Choroid plexus epithelial cell (primary cell): ENCODE data around the gene NUCKS1.

ENCODE experiments used
- DNase-seq: peaks from one replicate; pipeline ENCODE4 v3.0.0-alpha.2; 2010; ENCODE audit warnings: low read depth
- H3K4me3 ChIP-seq: 2 replicates; pipeline ENCODE4 v1.5.1; 2011; ENCODE audit warnings: low read depth, mild to moderate bottlenecking, control low read depth, low read length, moderate library complexity
- CTCF ChIP-seq: conservative IDR thresholded peaks from 2 replicates; pipeline ENCODE4 v1.5.1; 2011; ENCODE audit warnings: low read depth, mild to moderate bottlenecking, control low read depth, inconsistent platforms, low read length, moderate library complexity

NUCKS1 gene

GRCh38 chr1:205700865-205701401, 49.0 kb downstream of the NUCKS1 start:
- no peak for TF ChIP-seq CTCF
- H3K4me3 ChIP-seq: no peak overlapping the region
- peak; percentile 57 for DNase-seq

GRCh38 chr1:205699416-205699815, 50.6 kb downstream of the NUCKS1 start:
- no peak for TF ChIP-seq CTCF
- no peak overlapping the region for H3K4me3 ChIP-seq
- no peak for DNase-seq

GRCh38 chr1:205698921-205699320, 51.1 kb downstream of the NUCKS1 start:
- DNase-seq: no peak
- no peak overlapping the region for H3K4me3 ChIP-seq
- no peak for TF ChIP-seq CTCF

- H3K4me3 ChIP-seq: no peak overlapping the region
- no peak for DNase-seq
- no peak for TF ChIP-seq CTCF
Measured at GRCh38 chr1:205693421-205693991, 56.5 kb downstream of the NUCKS1 start.

- H3K4me3 ChIP-seq: no peak overlapping the region
- no peak for DNase-seq
- no peak for TF ChIP-seq CTCF
Measured at GRCh38 chr1:205692423-205692822, 57.6 kb downstream of the NUCKS1 start.

GRCh38 chr1:205690122-205690756, 59.7 kb downstream of the NUCKS1 start:
- no peak overlapping the region for H3K4me3 ChIP-seq
- no peak for DNase-seq
- no peak for TF ChIP-seq CTCF

GRCh38 chr1:205689479-205689878, 60.5 kb downstream of the NUCKS1 start:
- no peak for TF ChIP-seq CTCF
- no peak for DNase-seq

More at GRCh38 chr1:205689479-205689878, 60.5 kb downstream of the NUCKS1 start:
- H3K4me3 ChIP-seq: no peak overlapping the region
